Vagina (tissue), 2 donors: ENCODE data around the gene PPP2R3A. TPM values are rescaled to one million over a fixed set of nuclear protein-coding genes. Genes with fewer than 3 reads are reported as not detected.
"Not testable (repeated sequence)": the region's sequence is repeated elsewhere in the genome, so short reads cannot be mapped to it uniquely, and the experiment has no call there.

Experiments
- DNase-seq, 2 donors: peaks; one replicate each; pipeline ENCODE4 v3.0.0-alpha.2; 2017; ENCODE audit errors: extremely low spot score in 2 of 2
- H3K27ac ChIP-seq: fragments of 200-600 bp; sonication (generic); one replicate; pipeline ENCODE4 v1.5.1; 2019
- H3K27me3 ChIP-seq: fragments of 200-600 bp; sonication (generic); one replicate; pipeline ENCODE4 v1.5.1; 2019
- H3K36me3 ChIP-seq, 2 donors: fragments of 200-600 bp; sonication (generic); one replicate each; pipeline ENCODE4 v1.5.1; 2017 to 2019
- H3K4me1 ChIP-seq: fragments of 200-600 bp; sonication (generic); one replicate; pipeline ENCODE4 v1.5.1; 2019
- H3K4me3 ChIP-seq, 2 donors: fragments of 200-600 bp; sonication (generic); 1 replicate in 1 of 2; 2 replicates in 1 of 2; pipeline ENCODE4 v1.5.1; 2016 to 2019
- H3K9me3 ChIP-seq: fragments of 200-600 bp; sonication (generic); one replicate; pipeline ENCODE4 v1.5.1; 2019
- POLR2A ChIP-seq, 2 donors: fragments of 450-650 bp; IDR thresholded peaks; one replicate each; pipeline ENCODE4 v1.6.1; 2017; ENCODE audit warnings: antibody characterized with exemption in 2 of 2, mild to moderate bottlenecking in 2 of 2, moderate library complexity in 2 of 2
- POLR2AphosphoS5 ChIP-seq, 2 donors: sonication (generic); formaldehyde crosslinking; IDR thresholded peaks; one replicate each; pipeline ENCODE4 v1.9.0; 2017; ENCODE audit warnings: antibody characterized with exemption in 2 of 2, mild to moderate bottlenecking in 2 of 2, low read depth in 1 of 2; ENCODE audit not compliant: insufficient read depth in 1 of 2
- intact Hi-C: fragments of 100-400 bp; cut with DNase I; formaldehyde crosslinking; loops from one replicate; pipeline ENCODE4 v1.15.1; 2023
- total RNA-seq: library from RNA; depleted of rRNA; stranded (reverse); fragments of >200 nt; gene quantifications from one replicate; pipeline ENCODE4 v1.2.3, GENCODE V29; 2016
- TF ChIP-seq, protein P1 (sequence below), 3 experiments: fragments of 450-650 bp in 2 of 3; fragments of 200-600 bp in 1 of 3; sonication (generic) in 1 of 3; IDR thresholded peaks; one replicate each; pipeline ENCODE4 v1.5.1; 2017 to 2019; ENCODE audit warnings: antibody characterized with exemption in 3 of 3, mild to moderate bottlenecking in 2 of 3, moderate library complexity in 2 of 3

The PPP2R3A gene
- total RNA-seq, 1 donor from 2014 or later: 15.5 TPM

DNA sequence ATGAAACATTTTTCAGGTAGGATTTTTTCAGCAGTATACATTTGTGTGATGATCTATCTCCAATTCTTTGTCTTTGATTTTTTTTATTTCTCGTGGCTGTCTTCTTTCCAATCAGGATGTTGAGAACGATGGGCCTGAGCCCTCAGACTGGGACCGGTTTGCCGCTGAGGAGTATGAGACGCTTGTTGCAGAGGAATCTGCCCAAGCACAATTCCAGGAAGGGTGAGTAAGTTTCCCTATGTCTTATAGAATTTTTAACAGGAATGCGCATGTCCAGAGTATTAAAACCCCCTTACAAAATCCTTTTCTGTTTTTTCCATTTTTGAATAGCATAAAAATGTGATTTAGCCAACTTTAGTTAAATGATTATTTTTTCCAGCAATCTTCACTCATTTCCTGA lies 140.6 kb downstream of the PPP2R3A start:
- Histone ChIP-seq H3K4me3 (no peak overlapping the region), H3K27ac (no peak overlapping the region), H3K4me1 (no peaks in the 10 kb centered on the region), H3K36me3 (peaks cover 0 to 6% of the 10 kb centered on the region in 2 donors), H3K9me3 (no peaks in the 10 kb centered on the region), H3K27me3 (no peaks in the 10 kb centered on the region)
- intact Hi-C loops: no loop called here
- TF ChIP-seq POLR2AphosphoS5 (IDR thresholded peaks at IDR 0.05; ENCODE audit: insufficient read depth in 1 of 2, low read depth in 1 of 2) (no peak), POLR2A (IDR thresholded peaks at IDR 0.05) (no peak)
- TF ChIP-seq, protein P1, sequence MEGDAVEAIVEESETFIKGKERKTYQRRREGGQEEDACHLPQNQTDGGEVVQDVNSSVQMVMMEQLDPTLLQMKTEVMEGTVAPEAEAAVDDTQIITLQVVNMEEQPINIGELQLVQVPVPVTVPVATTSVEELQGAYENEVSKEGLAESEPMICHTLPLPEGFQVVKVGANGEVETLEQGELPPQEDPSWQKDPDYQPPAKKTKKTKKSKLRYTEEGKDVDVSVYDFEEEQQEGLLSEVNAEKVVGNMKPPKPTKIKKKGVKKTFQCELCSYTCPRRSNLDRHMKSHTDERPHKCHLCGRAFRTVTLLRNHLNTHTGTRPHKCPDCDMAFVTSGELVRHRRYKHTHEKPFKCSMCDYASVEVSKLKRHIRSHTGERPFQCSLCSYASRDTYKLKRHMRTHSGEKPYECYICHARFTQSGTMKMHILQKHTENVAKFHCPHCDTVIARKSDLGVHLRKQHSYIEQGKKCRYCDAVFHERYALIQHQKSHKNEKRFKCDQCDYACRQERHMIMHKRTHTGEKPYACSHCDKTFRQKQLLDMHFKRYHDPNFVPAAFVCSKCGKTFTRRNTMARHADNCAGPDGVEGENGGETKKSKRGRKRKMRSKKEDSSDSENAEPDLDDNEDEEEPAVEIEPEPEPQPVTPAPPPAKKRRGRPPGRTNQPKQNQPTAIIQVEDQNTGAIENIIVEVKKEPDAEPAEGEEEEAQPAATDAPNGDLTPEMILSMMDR (IDR thresholded peaks at IDR 0.05): no peak
- DNase-seq: no peak

- no peaks in the 10 kb centered on the region for H3K4me1 ChIP-seq
- no peaks in the 10 kb centered on the region for H3K36me3 ChIP-seq
- no peak for TF ChIP-seq POLR2A (IDR thresholded peaks at IDR 0.05)
- TF ChIP-seq, protein P1 (IDR thresholded peaks at IDR 0.05): no peak
- no peak for TF ChIP-seq POLR2AphosphoS5 (IDR thresholded peaks at IDR 0.05; ENCODE audit: insufficient read depth in 1 of 2, low read depth in 1 of 2)
- no peak overlapping the region for H3K27ac ChIP-seq
- intact Hi-C loops: no loop called here
- DNase-seq: no peak
- no peak overlapping the region for H3K4me3 ChIP-seq
- no peaks in the 10 kb centered on the region for H3K27me3 ChIP-seq
- H3K9me3 ChIP-seq: no peaks in the 10 kb centered on the region
Measured at GRCh38 chr3:136109499-136109898, 144.0 kb downstream of the PPP2R3A start.

GRCh38 chr3:136110481-136110880 lies 145.0 kb downstream of the PPP2R3A start:
- Histone ChIP-seq H3K9me3 (no peaks in the 10 kb centered on the region), H3K36me3 (peaks cover 0 to 5% of the 10 kb centered on the region in 2 donors), H3K27me3 (no peaks in the 10 kb centered on the region), H3K4me1 (no peaks in the 10 kb centered on the region), H3K27ac (no peak overlapping the region), H3K4me3 (no peak overlapping the region)
- intact Hi-C loops: no loop called here
- TF ChIP-seq POLR2AphosphoS5 (IDR thresholded peaks at IDR 0.05; ENCODE audit: insufficient read depth in 1 of 2, low read depth in 1 of 2): no peak
- TF ChIP-seq, protein P1 (IDR thresholded peaks at IDR 0.05): no peak
- TF ChIP-seq POLR2A (IDR thresholded peaks at IDR 0.05): no peak
- no peak for DNase-seq

GRCh38 chr3:136114421-136114820 lies 148.9 kb downstream of the PPP2R3A start:
- no peak overlapping the region for H3K4me3 ChIP-seq
- no peaks in the 10 kb centered on the region for H3K4me1 ChIP-seq
- no peak for DNase-seq
- intact Hi-C loops: no loop called here
- no peaks in the 10 kb centered on the region for H3K27me3 ChIP-seq
- no peak overlapping the region for H3K27ac ChIP-seq
- no peaks in the 10 kb centered on the region for H3K9me3 ChIP-seq
- TF ChIP-seq, protein P1 (IDR thresholded peaks at IDR 0.05): no peak
- TF ChIP-seq POLR2AphosphoS5 (IDR thresholded peaks at IDR 0.05; ENCODE audit: insufficient read depth in 1 of 2, low read depth in 1 of 2): no peak
- no peak for TF ChIP-seq POLR2A (IDR thresholded peaks at IDR 0.05)
- peaks cover 0 to 5% of the 10 kb centered on the region in 2 donors for H3K36me3 ChIP-seq

DNA sequence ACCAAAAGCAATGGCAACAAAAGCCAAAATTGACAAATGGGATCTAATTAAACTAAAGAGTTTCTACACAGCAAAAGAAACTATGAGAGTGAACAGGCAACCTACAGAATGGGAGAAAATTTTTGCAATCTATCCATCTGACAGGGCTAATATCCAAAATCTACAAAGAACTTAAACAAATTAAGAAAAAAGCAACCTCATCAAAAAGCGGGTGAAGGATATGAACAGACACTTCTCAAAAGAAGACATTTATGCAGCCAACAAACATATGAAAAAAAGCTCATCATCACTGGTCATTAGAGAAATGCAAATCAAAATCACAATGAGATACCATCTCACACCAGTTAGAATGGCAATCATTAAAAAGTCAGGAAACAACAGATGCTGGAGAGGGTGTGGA lies 153.8 kb downstream of the PPP2R3A start:
- H3K4me3 ChIP-seq, H3K27ac ChIP-seq, H3K9me3 ChIP-seq, H3K36me3 ChIP-seq, H3K4me1 ChIP-seq, DNase-seq, H3K27me3 ChIP-seq, intact Hi-C loops: not testable (repeated sequence)

GRCh38 chr3:136119783-136120182 lies 154.3 kb downstream of the PPP2R3A start:
- H3K9me3 ChIP-seq, DNase-seq, H3K27ac ChIP-seq, intact Hi-C loops, H3K27me3 ChIP-seq, H3K36me3 ChIP-seq, H3K4me1 ChIP-seq, H3K4me3 ChIP-seq: not testable (repeated sequence)
